ENCODE results near the gene DCDC2.

GRCh38 chr6:24146871-24147270 lies 211.0 kb downstream of the DCDC2 start:
- TF ChIP-seq, protein P1, sequence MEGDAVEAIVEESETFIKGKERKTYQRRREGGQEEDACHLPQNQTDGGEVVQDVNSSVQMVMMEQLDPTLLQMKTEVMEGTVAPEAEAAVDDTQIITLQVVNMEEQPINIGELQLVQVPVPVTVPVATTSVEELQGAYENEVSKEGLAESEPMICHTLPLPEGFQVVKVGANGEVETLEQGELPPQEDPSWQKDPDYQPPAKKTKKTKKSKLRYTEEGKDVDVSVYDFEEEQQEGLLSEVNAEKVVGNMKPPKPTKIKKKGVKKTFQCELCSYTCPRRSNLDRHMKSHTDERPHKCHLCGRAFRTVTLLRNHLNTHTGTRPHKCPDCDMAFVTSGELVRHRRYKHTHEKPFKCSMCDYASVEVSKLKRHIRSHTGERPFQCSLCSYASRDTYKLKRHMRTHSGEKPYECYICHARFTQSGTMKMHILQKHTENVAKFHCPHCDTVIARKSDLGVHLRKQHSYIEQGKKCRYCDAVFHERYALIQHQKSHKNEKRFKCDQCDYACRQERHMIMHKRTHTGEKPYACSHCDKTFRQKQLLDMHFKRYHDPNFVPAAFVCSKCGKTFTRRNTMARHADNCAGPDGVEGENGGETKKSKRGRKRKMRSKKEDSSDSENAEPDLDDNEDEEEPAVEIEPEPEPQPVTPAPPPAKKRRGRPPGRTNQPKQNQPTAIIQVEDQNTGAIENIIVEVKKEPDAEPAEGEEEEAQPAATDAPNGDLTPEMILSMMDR (IDR thresholded peaks at IDR 0.05 in 4 of 5, conservative IDR thresholded peaks at IDR 0.05 in 1 of 5) = no peak
- TF ChIP-seq POLR2A (IDR thresholded peaks at IDR 0.05) = no peak

All from gastrocnemius medialis (tissue), 4 donors.